Measurements from ENCODE around the gene SLC39A13. TPM values are rescaled to one million over a fixed set of nuclear protein-coding genes. Genes with fewer than 3 reads are reported as not detected.

Gene SLC39A13
- total RNA-seq, 1 experiment from 2014 or later: 51.1 TPM

DNA sequence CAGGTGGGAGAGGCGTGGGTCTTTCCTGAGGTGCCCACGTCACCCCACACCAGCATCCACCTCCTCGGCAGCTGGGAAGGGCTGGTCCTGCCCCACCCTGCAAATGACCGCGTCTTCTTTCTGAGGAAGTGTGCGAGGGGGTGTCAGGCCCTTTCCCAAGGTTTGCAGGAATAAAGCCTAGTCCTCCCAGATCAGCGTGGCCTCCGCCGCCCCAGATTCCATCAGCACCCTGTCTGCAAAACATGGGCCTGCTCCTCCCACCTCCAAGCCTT lies 14.4 kb upstream of the SLC39A13 start:
- Histone ChIP-seq H3K9me3 (no peaks in the 10 kb centered on the region), H3K27me3 (no peaks in the 10 kb centered on the region), H3K4me3 (no peak overlapping the region), H3K36me3 (no peaks in the 10 kb centered on the region)
- no peak for DNase-seq

DNA sequence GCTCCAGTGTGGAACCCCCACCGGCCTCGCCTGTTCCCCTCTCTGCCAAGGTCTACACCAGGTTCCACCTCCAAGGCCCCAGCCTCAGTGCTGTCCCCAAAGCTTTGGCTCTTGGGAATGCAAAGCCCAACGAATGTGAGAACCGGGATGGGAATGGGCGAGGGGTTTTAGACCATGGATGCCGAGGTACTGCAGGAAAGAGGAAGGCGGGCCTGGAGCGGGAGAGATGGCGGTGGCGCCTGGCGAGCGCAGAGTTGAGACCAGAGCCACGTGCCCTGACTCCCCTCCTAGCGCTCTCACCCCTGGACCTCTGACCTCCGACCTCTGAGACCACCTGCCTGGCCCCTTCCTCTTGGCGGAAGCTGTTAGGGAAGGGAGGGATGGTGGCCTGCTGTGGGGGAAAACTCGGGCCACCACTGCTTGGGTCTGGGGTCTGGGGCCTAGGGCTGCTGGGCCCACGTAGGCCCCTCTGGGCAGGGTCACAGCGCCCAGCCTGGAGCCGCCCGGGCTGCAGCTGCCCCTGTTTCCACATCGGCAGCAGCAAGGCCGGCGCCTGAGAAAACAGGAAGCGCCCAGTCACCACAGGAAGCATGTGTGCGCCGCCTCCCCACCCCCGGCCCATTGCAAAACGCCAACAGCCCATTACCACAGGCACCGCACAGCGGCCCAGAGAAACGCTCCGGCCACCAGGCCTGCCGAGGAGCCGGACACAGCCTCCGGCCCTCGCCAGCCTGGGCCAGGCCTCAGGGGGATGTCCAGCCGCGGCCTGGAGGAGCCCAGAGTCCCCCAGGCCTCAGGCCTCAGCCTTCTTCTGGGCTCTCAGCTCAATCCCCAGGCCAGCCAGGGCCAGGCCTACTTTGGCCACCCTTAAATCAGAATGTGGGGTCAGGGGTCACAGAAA lies 13.8 kb upstream of the SLC39A13 start:
- no peak for DNase-seq
- no peak overlapping the region for H3K4me3 ChIP-seq
- H3K36me3 ChIP-seq: no peaks in the 10 kb centered on the region
- H3K27me3 ChIP-seq: no peaks in the 10 kb centered on the region
- H3K9me3 ChIP-seq: no peaks in the 10 kb centered on the region

DNA sequence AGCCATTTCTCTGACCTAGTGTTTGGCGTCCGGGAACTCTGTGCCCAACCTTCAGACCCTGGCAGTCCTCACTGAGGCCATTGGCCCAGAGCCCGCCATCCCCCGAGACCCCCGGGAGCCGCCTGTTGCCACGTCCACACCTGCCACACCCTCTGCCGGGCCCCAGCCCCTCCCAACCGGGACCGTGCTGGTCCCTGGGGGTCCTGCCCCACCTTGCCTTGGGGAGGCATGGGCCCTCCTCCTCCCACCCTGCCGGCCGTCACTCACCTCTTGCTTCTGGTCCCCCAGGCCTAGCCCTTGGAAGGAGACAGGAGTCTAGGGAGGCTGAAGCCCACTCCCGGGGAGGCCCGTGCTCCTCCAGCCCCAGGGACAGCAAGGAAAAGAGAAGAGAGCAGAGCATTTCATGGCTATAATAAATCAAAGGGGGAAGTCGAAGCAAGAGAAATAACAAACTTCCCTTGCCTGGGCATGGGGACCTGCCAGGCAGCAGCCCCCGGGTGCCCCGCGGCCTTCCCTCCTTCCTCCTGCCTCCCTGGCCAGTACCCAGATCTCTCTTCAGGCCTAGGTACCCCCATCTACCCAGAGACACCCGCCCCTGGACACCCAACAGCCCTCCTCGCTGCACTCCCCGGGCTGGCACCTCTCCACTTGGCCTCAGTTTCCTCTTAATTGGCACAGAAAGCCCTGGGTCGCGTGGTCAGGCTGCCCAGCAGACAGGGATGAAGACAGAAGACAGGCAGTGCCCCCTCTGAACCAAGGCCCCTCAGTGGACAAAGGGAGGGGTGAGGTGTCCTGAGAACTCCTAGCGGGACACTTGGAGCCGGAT lies 13.0 kb upstream of the SLC39A13 start:
- DNase-seq: no peak
- no peaks in the 10 kb centered on the region for H3K27me3 ChIP-seq
- no peaks in the 10 kb centered on the region for H3K9me3 ChIP-seq
- no peaks in the 10 kb centered on the region for H3K36me3 ChIP-seq
- H3K4me3 ChIP-seq: no peak overlapping the region

DNA sequence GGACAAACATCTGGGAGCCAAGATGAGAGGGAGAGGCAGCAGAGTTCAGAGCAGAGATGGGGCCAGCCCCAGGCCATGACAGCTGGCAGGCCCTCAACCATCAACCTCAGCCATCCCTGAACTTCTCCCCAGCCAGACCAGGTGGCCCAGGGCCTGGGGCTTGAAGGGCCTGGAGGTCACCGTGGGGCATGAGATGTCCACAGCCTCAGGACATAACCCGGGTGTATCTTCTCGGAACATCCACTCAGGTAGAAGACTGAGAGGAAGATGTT lies 12.4 kb upstream of the SLC39A13 start:
- DNase-seq: no peak
- Histone ChIP-seq H3K9me3 (no peaks in the 10 kb centered on the region), H3K4me3 (no peak overlapping the region), H3K27me3 (no peaks in the 10 kb centered on the region), H3K36me3 (no peaks in the 10 kb centered on the region)

DNA sequence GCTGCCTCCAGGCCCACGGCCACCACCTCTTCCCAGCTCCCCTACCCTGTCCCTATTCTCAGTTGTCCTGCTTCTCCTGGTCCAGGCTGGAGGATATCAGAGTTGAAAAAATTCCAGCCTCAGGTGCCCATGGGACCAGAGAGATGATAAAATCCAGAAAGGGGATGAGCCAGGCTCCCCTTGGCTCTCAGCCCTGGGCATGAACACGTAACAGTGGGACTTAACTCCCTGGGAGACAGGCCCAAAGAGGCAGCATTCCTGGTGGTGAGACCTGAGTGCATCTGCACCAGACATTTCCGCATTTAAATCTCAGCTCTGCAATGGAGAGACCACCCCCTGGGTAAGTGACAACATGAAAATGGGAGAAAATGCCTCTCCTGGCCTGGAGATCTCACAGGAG lies 10.4 kb upstream of the SLC39A13 start:
- no peaks in the 10 kb centered on the region for H3K27me3 ChIP-seq
- H3K4me3 ChIP-seq: no peak overlapping the region
- no peaks in the 10 kb centered on the region for H3K9me3 ChIP-seq
- H3K36me3 ChIP-seq: no peaks in the 10 kb centered on the region
- no peak for DNase-seq

DNA sequence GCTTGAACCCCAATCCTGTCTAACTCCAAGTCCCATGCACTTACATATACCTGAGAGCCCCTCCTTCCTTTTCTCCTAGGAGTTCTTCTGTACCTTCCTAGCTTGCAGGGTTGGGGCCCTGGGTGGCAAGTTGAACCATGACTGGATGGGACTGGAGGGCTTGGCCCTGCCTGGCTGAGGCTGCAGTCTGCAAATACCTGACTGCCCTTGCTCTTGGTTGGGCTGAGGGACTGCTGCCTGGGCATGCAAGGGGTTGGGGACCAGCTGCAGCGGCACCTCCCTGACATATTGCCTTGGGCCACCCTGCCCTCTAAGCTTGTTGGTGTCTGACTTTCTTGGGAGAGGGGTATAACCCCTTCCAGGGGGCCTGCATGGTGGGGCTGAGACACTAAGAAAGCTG lies 9.8 kb upstream of the SLC39A13 start:
- Histone ChIP-seq H3K27me3 (no peaks in the 10 kb centered on the region), H3K9me3 (no peaks in the 10 kb centered on the region), H3K36me3 (no peaks in the 10 kb centered on the region), H3K4me3 (no peak overlapping the region)
- no peak for DNase-seq

DNA sequence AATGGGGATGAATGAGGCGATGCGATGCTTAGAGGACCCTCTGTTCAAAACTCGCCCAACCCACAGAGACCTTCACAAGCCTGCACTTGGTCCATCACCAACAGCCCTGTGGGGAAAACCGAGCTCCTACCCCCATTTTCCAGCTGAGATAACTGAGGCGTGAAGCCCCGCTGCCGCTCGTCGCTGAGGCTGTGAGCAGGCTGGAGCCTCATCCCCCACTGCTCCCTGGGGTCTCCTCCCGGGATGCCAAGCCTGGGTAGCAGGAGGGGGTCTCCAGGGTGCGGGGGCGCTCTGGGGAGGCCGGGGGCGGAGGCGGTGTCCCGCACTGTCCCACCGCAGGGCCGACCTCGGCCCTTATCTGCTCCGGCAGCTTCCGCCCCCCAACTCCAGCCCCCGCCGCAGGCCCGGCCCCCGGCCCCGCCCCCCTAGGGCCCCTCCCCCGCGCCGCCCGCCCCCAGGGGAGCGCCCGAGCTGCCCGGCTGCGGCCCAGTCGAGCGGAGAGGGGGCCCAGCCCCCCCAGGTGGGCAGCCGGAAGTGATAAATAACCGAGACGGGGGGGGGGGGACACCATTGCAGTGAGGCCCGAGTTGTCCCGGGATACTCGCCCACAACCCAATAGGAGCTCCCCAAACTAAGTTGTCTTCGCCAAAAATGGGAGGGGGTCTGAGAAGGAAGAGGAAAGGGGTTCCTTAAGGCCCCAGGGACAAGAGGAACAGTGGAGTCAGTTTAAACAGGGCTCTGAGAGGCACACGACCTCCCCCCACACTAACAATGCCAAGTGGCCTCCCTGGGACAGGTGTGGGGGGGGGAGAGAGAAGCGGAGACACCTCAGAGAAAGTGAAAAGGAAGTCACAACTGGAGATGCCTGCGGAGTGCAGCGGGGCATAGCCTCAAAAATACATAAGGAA lies 8.3 kb upstream of the SLC39A13 start:
- Histone ChIP-seq H3K4me3 (no peak overlapping the region), H3K36me3 (no peaks in the 10 kb centered on the region), H3K27me3 (no peaks in the 10 kb centered on the region), H3K9me3 (no peaks in the 10 kb centered on the region)
- DNase-seq: no peak

DNA sequence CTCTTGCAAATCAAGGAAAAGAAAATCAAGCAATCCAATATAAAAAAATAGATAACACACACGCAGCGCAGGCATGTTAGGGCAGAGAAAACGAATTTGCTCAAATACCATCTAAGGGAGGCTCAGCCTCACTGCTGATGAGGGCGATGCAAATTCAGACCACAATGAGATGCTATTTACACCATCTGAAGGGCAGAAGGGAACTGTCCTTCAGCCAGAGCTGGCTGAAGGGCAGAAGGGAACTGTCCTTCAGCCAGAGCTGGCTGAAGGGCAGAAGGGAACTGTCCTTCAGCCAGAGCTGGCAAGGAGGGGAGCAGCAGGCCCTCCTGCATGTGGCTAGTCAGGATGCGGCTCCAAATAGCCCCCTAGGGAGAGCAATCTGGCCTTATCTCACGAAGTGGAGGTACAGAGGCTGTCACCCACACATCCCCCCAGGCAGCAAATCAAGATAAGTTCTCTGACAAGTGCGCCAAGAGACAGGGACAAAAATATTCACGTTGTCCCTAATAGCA lies 7.6 kb upstream of the SLC39A13 start:
- no peaks in the 10 kb centered on the region for H3K36me3 ChIP-seq
- no peak overlapping the region for H3K4me3 ChIP-seq
- H3K27me3 ChIP-seq: no peaks in the 10 kb centered on the region
- DNase-seq: no peak
- no peaks in the 10 kb centered on the region for H3K9me3 ChIP-seq

DNA sequence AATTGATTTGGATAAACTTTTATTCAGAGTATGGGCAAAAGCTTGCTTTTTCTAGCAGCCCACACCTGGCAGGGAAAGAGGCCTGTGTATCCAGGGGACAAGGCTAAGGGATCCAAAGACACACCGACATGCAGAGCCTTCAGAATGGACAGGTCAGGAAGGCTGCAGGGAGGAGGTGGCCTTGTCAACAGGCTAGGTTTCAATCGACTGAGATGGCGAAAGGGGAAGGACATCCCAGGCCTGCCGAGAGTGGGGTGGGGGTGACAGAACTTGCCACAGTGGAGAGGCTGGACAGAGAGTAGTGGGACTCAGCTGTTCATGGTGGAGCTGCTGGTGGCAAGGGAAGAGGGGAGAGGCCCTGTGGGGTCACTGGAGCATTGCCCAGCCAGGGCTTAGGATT lies 5.3 kb upstream of the SLC39A13 start:
- Histone ChIP-seq H3K4me3 (no peak overlapping the region), H3K36me3 (no peaks in the 10 kb centered on the region), H3K27me3 (no peaks in the 10 kb centered on the region), H3K9me3 (no peaks in the 10 kb centered on the region)
- DNase-seq: no peak

DNA sequence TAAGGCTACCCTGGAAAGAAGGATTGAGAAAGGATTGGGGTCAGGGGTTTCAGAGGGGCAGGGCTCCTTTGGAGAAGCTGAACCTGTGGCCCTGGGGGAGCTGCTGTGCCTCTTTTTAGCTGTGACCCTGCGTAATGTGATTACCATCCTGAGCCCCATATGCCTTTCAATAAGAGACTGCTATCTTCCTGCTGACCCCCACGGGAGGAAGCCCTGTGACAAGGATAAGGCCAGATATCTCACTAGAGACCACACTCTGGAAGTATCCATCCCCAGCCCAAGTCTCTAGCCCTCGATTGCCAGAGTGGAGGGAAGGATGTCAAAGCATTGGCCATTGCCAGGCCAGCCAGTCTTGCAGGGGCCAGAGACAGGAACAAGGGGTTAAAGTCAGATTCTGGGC lies 4.8 kb upstream of the SLC39A13 start:
- Histone ChIP-seq H3K27me3 (no peaks in the 10 kb centered on the region), H3K36me3 (no peaks in the 10 kb centered on the region), H3K4me3 (no peak overlapping the region), H3K9me3 (no peaks in the 10 kb centered on the region)
- DNase-seq: no peak

DNA sequence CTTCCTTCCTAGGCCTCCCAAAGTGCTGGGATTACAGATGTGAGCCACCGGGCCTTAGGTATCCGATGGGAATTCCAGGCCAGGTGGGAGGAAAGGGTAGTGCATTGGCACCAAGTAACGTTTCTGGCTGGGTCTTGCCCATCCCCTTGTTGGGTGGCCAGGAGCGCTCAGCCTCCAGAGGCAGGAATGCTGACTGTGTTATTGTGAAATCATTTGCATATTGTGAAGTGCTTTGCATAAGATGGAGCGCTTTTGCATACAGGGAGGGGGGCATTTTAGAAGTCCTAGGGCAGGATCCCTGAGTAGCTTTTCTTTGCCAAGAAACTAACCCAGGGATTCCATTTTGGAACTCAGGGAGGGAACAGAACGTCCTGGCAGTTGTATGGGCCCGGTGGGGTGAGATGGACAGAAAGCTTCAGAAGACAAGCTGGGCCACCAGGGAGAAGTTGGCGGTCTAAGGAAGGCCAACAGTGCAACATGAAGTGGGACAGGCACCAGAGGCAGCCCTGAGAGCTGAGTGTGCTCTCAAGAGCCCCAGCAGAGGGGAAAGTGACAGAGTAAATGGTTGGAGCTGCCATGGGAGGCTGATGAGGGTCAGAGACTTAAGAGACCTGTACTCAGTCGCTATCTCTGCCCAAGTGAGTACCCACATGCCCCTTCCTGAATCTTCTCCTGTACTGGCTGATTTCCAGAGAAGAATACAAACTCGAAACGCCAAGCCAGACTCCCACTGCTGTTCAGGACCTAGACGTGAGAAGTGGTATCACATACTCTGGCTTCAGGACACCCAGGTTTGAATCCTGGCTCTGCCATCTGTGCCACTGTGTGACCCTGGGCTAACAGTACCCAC lies 1.3 kb upstream of the SLC39A13 start:
- Histone ChIP-seq H3K27me3 (no peaks in the 10 kb centered on the region), H3K4me3 (peak overlapping the region; percentile 56), H3K9me3 (no peaks in the 10 kb centered on the region), H3K36me3 (peaks cover 21% of the 10 kb centered on the region)
- DNase-seq: no peak

DNA sequence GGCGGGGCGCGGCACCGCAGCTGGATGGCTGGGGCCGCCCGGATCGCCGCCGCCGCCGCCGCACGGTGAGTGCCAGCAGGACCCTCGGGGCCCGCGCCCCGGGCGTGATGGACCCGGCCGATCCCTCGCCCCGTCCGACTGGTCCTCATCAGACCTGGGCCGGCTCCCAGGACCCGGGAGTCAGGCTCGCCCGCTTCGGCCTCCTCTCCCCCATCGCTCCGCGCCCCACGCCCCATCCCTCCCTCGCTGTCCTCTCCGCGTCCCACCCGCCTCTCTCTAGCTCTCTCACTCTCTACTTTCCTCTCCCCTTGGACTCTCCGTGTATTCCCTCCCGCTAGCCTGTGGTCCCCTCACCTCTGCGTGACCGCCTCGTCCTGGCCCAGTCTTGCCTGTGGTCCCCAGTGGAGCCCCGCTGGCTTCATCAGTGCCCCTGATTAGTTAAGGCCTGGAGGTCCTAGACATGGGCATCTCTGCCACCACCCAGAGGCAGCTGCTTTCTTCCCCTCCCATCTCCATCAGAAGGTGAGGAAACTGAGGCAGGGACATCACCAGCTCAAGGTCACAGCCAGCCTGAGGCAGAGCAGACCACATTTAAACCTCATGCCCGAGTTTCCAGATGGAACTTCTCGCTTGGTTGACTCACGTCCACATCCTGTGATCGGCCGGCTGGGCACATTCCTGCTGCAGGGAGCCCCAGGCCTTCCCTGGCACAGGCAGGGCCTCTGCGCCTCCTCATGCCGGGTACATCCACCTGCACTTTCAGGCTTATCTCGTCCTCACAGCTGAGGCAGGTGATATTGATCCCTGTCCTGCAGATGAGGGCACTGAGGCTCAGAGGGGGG lies 429 bp downstream of the SLC39A13 start:
- Histone ChIP-seq H3K36me3 (peaks cover 37% of the 10 kb centered on the region), H3K9me3 (no peaks in the 10 kb centered on the region), H3K4me3 (peak overlapping the region; percentile 86), H3K27me3 (no peaks in the 10 kb centered on the region)
- DNase-seq: peak; percentile 84

DNA sequence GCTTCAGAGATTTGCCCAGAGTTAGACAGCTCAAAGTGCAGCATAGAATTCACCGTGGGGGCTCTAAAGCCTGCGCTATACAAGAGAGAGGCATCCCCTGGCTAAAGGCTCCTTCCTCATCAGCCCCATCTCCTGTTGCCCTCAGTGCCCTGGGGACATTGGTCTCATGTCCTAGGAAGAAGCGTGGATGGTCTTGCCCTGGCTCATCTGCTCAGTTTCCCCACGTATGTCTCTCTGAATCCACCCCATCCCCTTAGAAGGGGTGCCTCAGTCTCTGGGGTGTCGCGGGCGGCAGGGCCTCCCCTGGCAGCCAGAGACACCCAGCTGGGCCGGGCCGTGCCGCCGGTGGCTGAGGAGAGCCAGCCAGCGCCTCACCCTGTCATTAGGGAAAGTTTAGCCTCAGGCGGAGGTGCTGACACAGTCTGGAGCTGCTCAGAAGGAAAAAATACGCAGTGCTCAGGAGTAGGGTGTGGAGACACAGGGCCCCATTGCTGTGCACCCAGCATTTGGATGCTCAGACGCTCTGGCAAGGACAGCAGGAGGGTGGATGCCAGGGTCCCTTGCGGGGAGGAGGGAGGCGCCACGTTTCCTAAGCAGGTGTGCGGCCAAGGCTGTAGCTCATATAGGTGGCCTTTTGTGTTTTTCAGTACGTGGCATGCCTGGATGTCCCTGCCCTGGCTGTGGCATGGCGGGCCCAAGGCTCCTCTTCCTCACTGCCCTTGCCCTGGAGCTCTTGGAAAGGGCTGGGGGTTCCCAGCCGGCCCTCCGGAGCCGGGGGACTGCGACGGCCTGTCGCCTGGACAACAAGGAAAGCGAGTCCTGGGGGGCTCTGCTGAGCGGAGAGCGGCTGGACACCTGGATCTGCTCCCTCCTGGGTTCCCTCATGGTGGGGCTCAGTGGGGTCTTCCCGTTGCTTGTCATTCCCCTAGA lies 1.3 kb downstream of the SLC39A13 start:
- Histone ChIP-seq H3K9me3 (no peaks in the 10 kb centered on the region), H3K36me3 (peaks cover 45% of the 10 kb centered on the region), H3K4me3 (peak overlapping the region; percentile 86), H3K27me3 (no peaks in the 10 kb centered on the region)
- peak; percentile 36 for DNase-seq

DNA sequence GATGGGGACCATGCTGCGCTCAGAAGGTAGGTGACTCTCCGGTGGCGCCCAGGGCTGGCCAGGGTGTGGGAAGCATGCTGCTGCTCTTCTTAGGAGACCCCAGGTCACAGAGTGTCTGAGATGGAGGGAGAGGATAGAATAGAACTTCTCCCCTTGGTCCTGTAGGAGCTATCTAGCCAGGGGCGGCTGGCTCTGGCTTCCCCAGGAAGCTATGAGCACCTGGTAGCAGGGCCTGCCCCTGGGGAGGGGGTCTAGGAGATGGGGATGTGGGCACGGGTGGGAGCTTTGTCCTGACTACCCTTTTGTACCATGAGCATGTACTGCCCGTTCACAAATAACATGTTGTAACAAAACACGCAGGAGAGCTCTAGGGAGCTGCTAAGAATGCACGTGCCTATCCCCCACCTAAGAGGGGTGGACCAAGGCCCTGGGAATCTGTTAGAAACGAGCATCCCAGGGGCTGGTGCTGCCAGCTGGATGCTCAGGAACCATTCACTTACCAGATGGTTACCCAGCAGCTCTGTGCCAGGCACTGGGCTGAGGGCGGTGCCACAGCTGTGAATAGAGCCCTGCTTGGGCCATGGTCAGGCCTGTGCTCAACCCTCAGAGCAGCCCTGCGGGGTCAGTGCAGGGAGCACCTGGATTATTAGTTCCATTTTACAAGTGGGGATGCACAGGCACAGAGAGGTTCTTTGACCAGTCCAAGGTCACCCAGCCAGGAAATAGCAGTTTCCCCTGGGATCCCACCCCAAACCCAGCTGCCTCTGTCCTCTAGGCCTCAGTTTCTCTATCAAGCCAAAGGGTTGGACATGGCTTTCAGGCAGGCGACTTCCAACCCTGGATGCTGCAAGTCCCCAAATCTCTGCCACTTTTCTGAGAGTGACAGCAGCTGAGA lies 2.2 kb downstream of the SLC39A13 start:
- H3K4me3 ChIP-seq: peak overlapping the region; percentile 86
- no peaks in the 10 kb centered on the region for H3K27me3 ChIP-seq
- H3K9me3 ChIP-seq: no peaks in the 10 kb centered on the region
- peaks cover 54% of the 10 kb centered on the region for H3K36me3 ChIP-seq
- no peak for DNase-seq
